Stimulated activated CD4-positive, alpha-beta T cell treated with anti-CD3 and anti-CD28 coated beads, Interleukin-4, amount 100 ng/mL, for 48 hours (primary cell): ENCODE data around the gene COX7B2.

Experiments
- DNase-seq, 2 donors: peaks; one replicate each; pipeline ENCODE4 v3.0.0-alpha.2; 2020; ENCODE audit warnings: low read depth in 2 of 2

The COX7B2 gene

GRCh38 chr4:46889410-46889809 is 19.6 kb downstream of the COX7B2 start:
- no peak for DNase-seq

- DNase-seq = no peak
Observed at GRCh38 chr4:46886711-46887110, 22.3 kb downstream of the COX7B2 start.

GRCh38 chr4:46878641-46879040 is 30.4 kb downstream of the COX7B2 start:
- DNase-seq = no peak

- DNase-seq = no peak
Observed at GRCh38 chr4:46874811-46875210, 34.2 kb downstream of the COX7B2 start.

GRCh38 chr4:46870411-46870810 is 38.6 kb downstream of the COX7B2 start:
- DNase-seq = no peak

- no peak for DNase-seq
Observed at GRCh38 chr4:46856333-46856732, 52.7 kb downstream of the COX7B2 start.

GRCh38 chr4:46852800-46853199 is 56.2 kb downstream of the COX7B2 start:
- no peak for DNase-seq

GRCh38 chr4:46850026-46850425 is 59.0 kb downstream of the COX7B2 start:
- no peak for DNase-seq

GRCh38 chr4:46844325-46844917 is 64.6 kb downstream of the COX7B2 start:
- DNase-seq = peak; percentile 28 to 32

- no peak for DNase-seq
Observed at GRCh38 chr4:46839128-46839527, 69.9 kb downstream of the COX7B2 start.

- DNase-seq = no peak
Observed at GRCh38 chr4:46837639-46838038, 71.4 kb downstream of the COX7B2 start.

- DNase-seq = no peak
Observed at GRCh38 chr4:46836584-46836983, 72.5 kb downstream of the COX7B2 start.

- DNase-seq = no peak
Observed at GRCh38 chr4:46830971-46831454, 78.0 kb downstream of the COX7B2 start.

- DNase-seq = no peak
Observed at GRCh38 chr4:46820154-46820553, 88.9 kb downstream of the COX7B2 start.

GRCh38 chr4:46819095-46819494 is 90.0 kb downstream of the COX7B2 start:
- no peak for DNase-seq

- DNase-seq = no peak
Observed at GRCh38 chr4:46818604-46819003, 90.4 kb downstream of the COX7B2 start.

- no peak for DNase-seq
Observed at GRCh38 chr4:46817806-46818205, 91.2 kb downstream of the COX7B2 start.

GRCh38 chr4:46804781-46805413 is 104.1 kb downstream of the COX7B2 start:
- no peak for DNase-seq

GRCh38 chr4:46793036-46793435 is 116.0 kb downstream of the COX7B2 start:
- DNase-seq = no peak

- no peak for DNase-seq
Observed at GRCh38 chr4:46781434-46782092, 127.5 kb downstream of the COX7B2 start.

GRCh38 chr4:46765465-46765864 is 143.6 kb downstream of the COX7B2 start:
- DNase-seq = no peak

GRCh38 chr4:46730075-46730474 is 179.0 kb downstream of the COX7B2 start:
- DNase-seq = no peak

GRCh38 chr4:46720055-46720454 is 189.0 kb downstream of the COX7B2 start:
- no peak for DNase-seq
